ENCODE results near the gene PRKN.

PRKN gene

GRCh38 chr6:161696801-161697200 lies 1030.8 kb downstream of the PRKN start:
- no peaks in the 10 kb centered on the region for H3K4me1 ChIP-seq (ENCODE audit: control insufficient read depth, insufficient read depth, low read length)
- H3K4me3 ChIP-seq (ENCODE audit: low read depth, low read length): no peak overlapping the region
- ChIA-PET CTCF (interaction anchor here (0.6 to 3.0 kb wide), 8 partner anchors 11 to 306 kb away, joined by 3 to 20 read pairs (median 4); no protein-coding TSS in a partner anchor), POLR2A (no interaction called here)
- no peaks in the 10 kb centered on the region for H3K9me3 ChIP-seq (ENCODE audit: control insufficient read depth, insufficient read depth, low read depth, low read length)
- no peak overlapping the region for H3K27ac ChIP-seq (ENCODE audit: extremely low read depth, low read depth, low read length)
- H3K36me3 ChIP-seq (ENCODE audit: control insufficient read depth in 2 of 2, insufficient read depth in 1 of 2, low read length in 2 of 2): no peaks in the 10 kb centered on the region
- TF ChIP-seq ZNF350 (tag by site-specific recombination; IDR thresholded peaks at IDR 0.05) (no peak), ZNF133 (tag by site-specific recombination; IDR thresholded peaks at IDR 0.05) (no peak), REPIN1 (tag by site-specific recombination; IDR thresholded peaks at IDR 0.05; ENCODE audit: low read depth) (no peak), ZNF416 (tag by site-specific recombination; IDR thresholded peaks at IDR 0.05) (no peak), ZNF266 (tag by site-specific recombination; IDR thresholded peaks at IDR 0.05; ENCODE audit: low read depth) (no peak), ZNF146 (tag by site-specific recombination; IDR thresholded peaks at IDR 0.05) (no peak)
- TF ChIP-seq, protein P1, sequence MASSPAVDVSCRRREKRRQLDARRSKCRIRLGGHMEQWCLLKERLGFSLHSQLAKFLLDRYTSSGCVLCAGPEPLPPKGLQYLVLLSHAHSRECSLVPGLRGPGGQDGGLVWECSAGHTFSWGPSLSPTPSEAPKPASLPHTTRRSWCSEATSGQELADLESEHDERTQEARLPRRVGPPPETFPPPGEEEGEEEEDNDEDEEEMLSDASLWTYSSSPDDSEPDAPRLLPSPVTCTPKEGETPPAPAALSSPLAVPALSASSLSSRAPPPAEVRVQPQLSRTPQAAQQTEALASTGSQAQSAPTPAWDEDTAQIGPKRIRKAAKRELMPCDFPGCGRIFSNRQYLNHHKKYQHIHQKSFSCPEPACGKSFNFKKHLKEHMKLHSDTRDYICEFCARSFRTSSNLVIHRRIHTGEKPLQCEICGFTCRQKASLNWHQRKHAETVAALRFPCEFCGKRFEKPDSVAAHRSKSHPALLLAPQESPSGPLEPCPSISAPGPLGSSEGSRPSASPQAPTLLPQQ (tag by site-specific recombination; IDR thresholded peaks at IDR 0.05): no peak

DNA sequence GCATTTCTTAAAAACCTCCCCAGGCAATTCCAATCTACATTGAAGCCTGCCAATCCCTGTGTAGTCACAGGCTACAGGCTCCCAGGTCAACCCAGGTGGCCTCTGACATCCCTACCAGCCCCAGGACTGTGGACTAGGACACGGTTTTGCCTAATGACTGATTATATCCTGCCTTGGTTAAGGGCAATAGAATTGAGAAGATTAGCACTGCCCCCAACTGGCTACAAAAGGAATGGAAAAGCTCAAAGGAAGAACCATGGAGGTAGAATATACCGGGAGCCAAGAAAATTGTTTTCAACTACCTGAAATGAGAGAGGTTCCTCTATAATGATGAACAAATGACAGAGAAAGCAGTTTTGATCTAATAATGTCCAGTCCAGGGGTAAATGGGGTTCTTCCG lies 1032.6 kb downstream of the PRKN start:
- no peaks in the 10 kb centered on the region for H3K9me3 ChIP-seq (ENCODE audit: control insufficient read depth, insufficient read depth, low read depth, low read length)
- no peaks in the 10 kb centered on the region for H3K36me3 ChIP-seq (ENCODE audit: control insufficient read depth in 2 of 2, insufficient read depth in 1 of 2, low read length in 2 of 2)
- CTCF ChIA-PET: interaction anchor here (0.6 to 3.0 kb wide), 15 partner anchors 9 to 1059 kb away, joined by 3 to 20 read pairs (median 3); no protein-coding TSS in a partner anchor
- POLR2A ChIA-PET: interaction anchor here (0.5 to 0.6 kb wide), 2 partner anchors 177 to 689 kb away, joined by 3 to 8 read pairs; no protein-coding TSS in a partner anchor
- no peak overlapping the region for H3K27ac ChIP-seq (ENCODE audit: extremely low read depth, low read depth, low read length)
- TF ChIP-seq HOXC10 (CRISPR knock-in tag; IDR thresholded peaks at IDR 0.05): no peak
- peak; percentile 40 for TF ChIP-seq ZNF654 (tag by site-specific recombination; IDR thresholded peaks at IDR 0.05; ENCODE audit: low read depth)
- TF ChIP-seq ZNF266 (tag by site-specific recombination; IDR thresholded peaks at IDR 0.05; ENCODE audit: low read depth): no peak
- TF ChIP-seq OSR2 (tag by site-specific recombination; IDR thresholded peaks at IDR 0.05): no peak
- no peak overlapping the region for H3K4me3 ChIP-seq (ENCODE audit: low read depth, low read length)
- H3K4me1 ChIP-seq (ENCODE audit: control insufficient read depth, insufficient read depth, low read length): no peaks in the 10 kb centered on the region

GRCh38 chr6:161686655-161687054 lies 1040.9 kb downstream of the PRKN start:
- TF ChIP-seq ZNF24 (tag by site-specific recombination; IDR thresholded peaks at IDR 0.05) (no peak), ZNF76 (tag by site-specific recombination; IDR thresholded peaks at IDR 0.05; ENCODE audit: borderline replicate concordance, low read depth) (no peak), ZNF660 (tag by site-specific recombination; IDR thresholded peaks at IDR 0.05) (no peak), ZNF449 (tag by site-specific recombination; IDR thresholded peaks at IDR 0.05) (no peak), HOXC10 (CRISPR knock-in tag; IDR thresholded peaks at IDR 0.05) (no peak), ZNF585B (tag by site-specific recombination; IDR thresholded peaks at IDR 0.05) (no peak)
- TF ChIP-seq, protein P2, sequence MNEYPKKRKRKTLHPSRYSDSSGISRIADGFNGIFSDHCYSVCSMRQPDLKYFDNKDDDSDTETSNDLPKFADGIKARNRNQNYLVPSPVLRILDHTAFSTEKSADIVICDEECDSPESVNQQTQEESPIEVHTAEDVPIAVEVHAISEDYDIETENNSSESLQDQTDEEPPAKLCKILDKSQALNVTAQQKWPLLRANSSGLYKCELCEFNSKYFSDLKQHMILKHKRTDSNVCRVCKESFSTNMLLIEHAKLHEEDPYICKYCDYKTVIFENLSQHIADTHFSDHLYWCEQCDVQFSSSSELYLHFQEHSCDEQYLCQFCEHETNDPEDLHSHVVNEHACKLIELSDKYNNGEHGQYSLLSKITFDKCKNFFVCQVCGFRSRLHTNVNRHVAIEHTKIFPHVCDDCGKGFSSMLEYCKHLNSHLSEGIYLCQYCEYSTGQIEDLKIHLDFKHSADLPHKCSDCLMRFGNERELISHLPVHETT (tag by site-specific recombination; IDR thresholded peaks at IDR 0.05): no peak
- POLR2A ChIA-PET: no interaction called here
- Histone ChIP-seq H3K4me1 (ENCODE audit: control insufficient read depth, insufficient read depth, low read length) (no peaks in the 10 kb centered on the region), H3K4me3 (ENCODE audit: low read depth, low read length) (no peak overlapping the region), H3K9me3 (ENCODE audit: control insufficient read depth, insufficient read depth, low read depth, low read length) (no peaks in the 10 kb centered on the region), H3K36me3 (ENCODE audit: control insufficient read depth in 2 of 2, insufficient read depth in 1 of 2, low read length in 2 of 2) (no peaks in the 10 kb centered on the region), H3K27ac (ENCODE audit: extremely low read depth, low read depth, low read length) (no peak overlapping the region)
- CTCF ChIA-PET: interaction anchor here (0.9 kb wide), 1 partner anchor 8 kb away, joined by 3 read pairs; no protein-coding TSS in a partner anchor
